H9 (cell line): ENCODE measurements around the gene SBK2. TPM values are rescaled to one million over a fixed set of nuclear protein-coding genes. Genes with fewer than 3 reads are reported as not detected.
A peak's percentile ranks its signal among the peaks of the same experiment; 100 is the strongest.

Experiments
- DNase-seq: peaks from one replicate; pipeline ENCODE4 v3.0.0-alpha.2; 2017
- H2AFZ ChIP-seq: one replicate; pipeline ENCODE4 v1.6.1; 2013; ENCODE audit warnings: mild to moderate bottlenecking, low read length, control low read depth, moderate library complexity
- H2AK5ac ChIP-seq: 2 replicates; pipeline ENCODE4 v1.6.1; 2013; ENCODE audit warnings: low read length, control low read depth, mixed read lengths; ENCODE audit not compliant: insufficient read length
- H2BK120ac ChIP-seq: one replicate; pipeline ENCODE4 v1.6.1; 2013; ENCODE audit warnings: low read depth, mild to moderate bottlenecking, low read length, control low read depth, inconsistent platforms; ENCODE audit not compliant: poor library complexity, severe bottlenecking
- H2BK12ac ChIP-seq: 2 replicates; pipeline ENCODE4 v1.6.1; 2013; ENCODE audit warnings: low read length, control low read depth, mixed read lengths, low read depth; ENCODE audit not compliant: insufficient read length
- H2BK15ac ChIP-seq: 2 replicates; pipeline ENCODE4 v1.6.1; 2013; ENCODE audit warnings: low read depth, low read length, control low read depth
- H2BK20ac ChIP-seq: one replicate; pipeline ENCODE4 v1.6.1; 2013; ENCODE audit warnings: low read depth, mild to moderate bottlenecking, low read length, control low read depth, inconsistent platforms; ENCODE audit not compliant: poor library complexity, severe bottlenecking
- H2BK5ac ChIP-seq: 2 replicates; pipeline ENCODE4 v1.6.1; 2013; ENCODE audit warnings: low read length, control low read depth, mixed read lengths; ENCODE audit not compliant: insufficient read length
- H3K14ac ChIP-seq: 2 replicates; pipeline ENCODE4 v1.6.1; 2013; ENCODE audit warnings: low read length, control low read depth; ENCODE audit not compliant: insufficient read depth
- H3K18ac ChIP-seq: 2 replicates; pipeline ENCODE4 v1.6.1; 2013; ENCODE audit warnings: low read depth, mild to moderate bottlenecking, mixed read lengths, low read length, control low read depth; ENCODE audit not compliant: insufficient read length
- H3K23ac ChIP-seq: 2 replicates; pipeline ENCODE4 v1.6.1; 2013; ENCODE audit warnings: low read length, control low read depth, mixed read lengths, low read depth; ENCODE audit not compliant: insufficient read length
- H3K23me2 ChIP-seq: 2 replicates; pipeline ENCODE4 v1.6.1; 2013; ENCODE audit warnings: low read depth, mild to moderate bottlenecking, mixed read lengths, low read length, control low read depth; ENCODE audit not compliant: insufficient read length, poor library complexity, severe bottlenecking
- H3K27ac ChIP-seq: 2 replicates; pipeline ENCODE4 v1.5.1; 2013; ENCODE audit warnings: low read length, control low read depth, mixed read lengths, low read depth; ENCODE audit not compliant: insufficient read length
- H3K27me3 ChIP-seq: 2 replicates; pipeline ENCODE4 v1.6.1; 2013; ENCODE audit warnings: low read length, control low read depth, inconsistent platforms; ENCODE audit not compliant: insufficient read depth
- H3K4ac ChIP-seq: 2 replicates; pipeline ENCODE4 v1.6.1; 2013; ENCODE audit warnings: low read depth, mild to moderate bottlenecking, control low read depth, inconsistent platforms, low read length, moderate library complexity
- H3K4me1 ChIP-seq: 2 replicates; pipeline ENCODE4 v1.6.1; 2013; ENCODE audit warnings: low read length, control low read depth, inconsistent platforms; ENCODE audit not compliant: insufficient read depth
- H3K4me2 ChIP-seq: 2 replicates; pipeline ENCODE4 v1.6.1; 2013; ENCODE audit warnings: low read length, control low read depth, mixed read lengths; ENCODE audit not compliant: insufficient read length, insufficient read depth
- H3K56ac ChIP-seq: 2 replicates; pipeline ENCODE4 v1.6.1; 2013; ENCODE audit warnings: low read depth, mild to moderate bottlenecking, mixed read lengths, low read length, control low read depth; ENCODE audit not compliant: insufficient read length
- H3K79me1 ChIP-seq: 2 replicates; pipeline ENCODE4 v1.6.1; 2013; ENCODE audit warnings: low read depth, mild to moderate bottlenecking, moderate library complexity, low read length, control low read depth, inconsistent platforms; ENCODE audit not compliant: insufficient read depth, poor library complexity, severe bottlenecking
- H3K79me2 ChIP-seq: 2 replicates; pipeline ENCODE4 v1.6.1; 2013; ENCODE audit warnings: low read length, control low read depth, inconsistent platforms; ENCODE audit not compliant: insufficient read depth
- H3K9ac ChIP-seq: 2 replicates; pipeline ENCODE4 v1.6.1; 2013; ENCODE audit warnings: low read length, control low read depth, mixed read lengths; ENCODE audit not compliant: insufficient read length; ENCODE audit errors: extremely low read depth
- H3K9me3 ChIP-seq: one replicate; pipeline ENCODE4 v1.6.1; 2013; ENCODE audit warnings: low read depth, low read length, inconsistent platforms; ENCODE audit not compliant: control insufficient read depth
- H3T11ph ChIP-seq: one replicate; pipeline ENCODE4 v1.6.1; 2013; ENCODE audit warnings: mild to moderate bottlenecking, low read length, control low read depth, inconsistent platforms
- H4K20me1 ChIP-seq: one replicate; pipeline ENCODE4 v1.6.1; 2013; ENCODE audit not compliant: control insufficient read depth, insufficient read length, insufficient read depth
- H4K5ac ChIP-seq: 2 replicates; pipeline ENCODE4 v1.6.1; 2013; ENCODE audit warnings: low read depth, mild to moderate bottlenecking, mixed read lengths, low read length, control low read depth; ENCODE audit not compliant: insufficient read length
- H4K8ac ChIP-seq: replicated peaks from 2 replicates; pipeline ENCODE4 v1.6.1; 2013; ENCODE audit warnings: low read length, control low read depth, mixed read lengths, low read depth; ENCODE audit not compliant: insufficient read length
- H4K91ac ChIP-seq: 2 replicates; pipeline ENCODE4 v1.6.1; 2013; ENCODE audit warnings: low read depth, mild to moderate bottlenecking, moderate library complexity, mixed read lengths, low read length, control low read depth; ENCODE audit not compliant: insufficient read length
- H3K27ac Mint-ChIP-seq, 3 experiments: 2 replicates in 2 of 3; 3 replicates in 1 of 3; pipeline ENCODE4 v1.8.0; 2020 to 2021; ENCODE audit warnings: mixed read lengths in 3 of 3, mild to moderate bottlenecking in 1 of 3, moderate library complexity in 1 of 3
- H3K27me3 Mint-ChIP-seq: 2 replicates; pipeline ENCODE4 v1.8.0; 2021; ENCODE audit warnings: low read depth, mild to moderate bottlenecking, moderate library complexity, mixed read lengths
- H3K36me3 Mint-ChIP-seq, 3 experiments: 2 replicates in 2 of 3; 3 replicates in 1 of 3; pipeline ENCODE4 v1.8.0; 2020 to 2021; ENCODE audit warnings: low read depth in 3 of 3, mixed read lengths in 3 of 3; ENCODE audit not compliant: insufficient read depth in 1 of 3
- H3K4me1 Mint-ChIP-seq, 2 experiments: 2 replicates each; pipeline ENCODE4 v1.8.0; 2020; ENCODE audit warnings: mixed read lengths in 2 of 2
- H3K4me3 Mint-ChIP-seq, 2 experiments: 2 replicates in 1 of 2; 3 replicates in 1 of 2; pipeline ENCODE4 v1.8.0; 2020 to 2021; ENCODE audit warnings: mild to moderate bottlenecking in 2 of 2, mixed read lengths in 2 of 2, moderate library complexity in 1 of 2
- H3K9me3 Mint-ChIP-seq, 2 experiments: 2 replicates in 1 of 2; 3 replicates in 1 of 2; pipeline ENCODE4 v1.8.0; 2020; ENCODE audit warnings: mild to moderate bottlenecking in 2 of 2, mixed read lengths in 2 of 2, moderate library complexity in 1 of 2
- CTCF ChIP-seq: fragments of 200-600 bp; sonication (generic); conservative IDR thresholded peaks from 3 replicates; pipeline ENCODE4 v1.8.0; 2021; ENCODE audit warnings: antibody characterized with exemption, mild to moderate bottlenecking
- WGBS: extraction: QIAGEN DNeasy Blood & Tissue Kit; methylation state at CpG from one replicate; pipeline ENCODE4 v1.1.7; 2013; ENCODE audit warnings: missing lambda C conversion rate, low lambda C conversion rate, mixed read lengths; ENCODE audit not compliant: insufficient read length; ENCODE audit errors: extremely low coverage; 5-methylcytosine and 5-hydroxymethylcytosine counted together
- total RNA-seq: library from RNA; stranded (reverse); gene quantifications from 2 replicates; pipeline ENCODE4 v1.2.1, GENCODE V29; 2021

Gene SBK2
- total RNA-seq, 1 experiment from 2014 or later: 2.8 TPM

GRCh38 chr19:55489711-55490477 lies 47.0 kb downstream of the SBK2 start:
- H4K8ac ChIP-seq: no peak overlapping the region
- H3K9me3 Mint-ChIP-seq: no peaks in the 10 kb centered on the region
- WGBS: no CpG with 5 or more reads among the region's 21 CpGs
- no peak overlapping the region for H2BK120ac ChIP-seq
- no peaks in the 10 kb centered on the region for H3K79me2 ChIP-seq
- H3K27ac Mint-ChIP-seq: peak overlapping the region in 1 of 3 experiments; percentile 65; a peak in 1 of 7 replicates
- H3T11ph ChIP-seq: no peak overlapping the region
- H3K27me3 Mint-ChIP-seq: peaks cover 9% of the 10 kb centered on the region
- no peaks in the 10 kb centered on the region for H4K20me1 ChIP-seq
- TF ChIP-seq CTCF: no peak
- no peak overlapping the region for H2BK20ac ChIP-seq
- H3K14ac ChIP-seq: no peak overlapping the region
- no peak overlapping the region for H2AK5ac ChIP-seq
- peaks cover 8% of the 10 kb centered on the region for H3K23me2 ChIP-seq
- no peak overlapping the region for H2BK12ac ChIP-seq
- no peaks in the 10 kb centered on the region for H3K79me1 ChIP-seq
- no peak overlapping the region for H3K4ac ChIP-seq
- no peak overlapping the region for H3K18ac ChIP-seq
- peaks cover 0 to 5% (median 0%) of the 10 kb centered on the region in 3 experiments; a peak in 3 of 7 replicates for H3K36me3 Mint-ChIP-seq
- H4K91ac ChIP-seq: no peak overlapping the region
- H3K9ac ChIP-seq: no peak overlapping the region
- peaks cover 3% of the 10 kb centered on the region for H3K4me1 ChIP-seq
- no peak for DNase-seq
- H3K27me3 ChIP-seq: no peaks in the 10 kb centered on the region
- H3K27ac ChIP-seq: no peak overlapping the region
- H3K4me1 Mint-ChIP-seq: peaks cover 22 to 41% of the 10 kb centered on the region in 2 experiments
- H3K23ac ChIP-seq: no peak overlapping the region
- H3K56ac ChIP-seq: no peak overlapping the region
- H2BK15ac ChIP-seq: no peak overlapping the region
- H3K9me3 ChIP-seq: no peaks in the 10 kb centered on the region
- no peak overlapping the region for H2AFZ ChIP-seq
- H3K4me2 ChIP-seq: no peak overlapping the region
- no peak overlapping the region for H3K4me3 Mint-ChIP-seq
- no peak overlapping the region for H2BK5ac ChIP-seq
- H4K5ac ChIP-seq: no peak overlapping the region
